PC-9 (cell line): ENCODE measurements around the gene C6orf15. TPM values are rescaled to one million over a fixed set of nuclear protein-coding genes. Genes with fewer than 3 reads are reported as not detected.

ENCODE experiments used
- BruUV-seq: library from RNA; stranded (reverse); fragments of 400-500 nt; replicated peaks from 2 replicates; lab custom pipeline; 2021; lab: Mats Ljungman, UMichigan
- CTCF ChIA-PET: fragments of 300-600 bp; sonication (Branson Sonifier 250); formaldehyde crosslinking; loops from one replicate; lab custom pipeline; 2022; ENCODE audit warnings: antibody characterized with exemption; lab: Charles Lee
- POLR2A ChIA-PET: fragments of 300-600 bp; sonication (Branson Sonifier 250); formaldehyde crosslinking; loops from one replicate; lab custom pipeline; 2022; ENCODE audit warnings: antibody characterized with exemption; ENCODE audit not compliant: unreplicated experiment; lab: Charles Lee
- DNase-seq, 2 experiments: peaks; one replicate each; pipeline versions ENCODE4 v3.0.0 to v3.0.0-alpha.2; 2015 to 2022; ENCODE audit warnings: mixed read lengths in 1 of 2
- H2AFZ ChIP-seq: fragments of 200-600 bp; sonication (generic); 2 replicates; pipeline ENCODE4 v1.8.1; 2017; ENCODE audit warnings: antibody characterized with exemption
- H3F3A ChIP-seq: fragments of 200-600 bp; sonication (generic); 2 replicates; pipeline ENCODE4 v1.8.1; 2017; ENCODE audit warnings: antibody characterized with exemption, mild to moderate bottlenecking, low read depth; ENCODE audit not compliant: insufficient read depth
- H3K27ac ChIP-seq: fragments of 200-600 bp; sonication (generic); 2 replicates; pipeline ENCODE4 v1.6.1; 2016; ENCODE audit warnings: mixed run types
- H3K27me3 ChIP-seq: fragments of 200-600 bp; sonication (generic); 2 replicates; pipeline ENCODE4 v1.6.1; 2016; ENCODE audit warnings: low read depth, mixed run types; ENCODE audit not compliant: insufficient read depth
- H3K36me3 ChIP-seq: fragments of 200-600 bp; sonication (generic); 2 replicates; pipeline ENCODE4 v1.6.1; 2016; ENCODE audit warnings: low read depth, mixed run types
- H3K4me1 ChIP-seq: fragments of 200-600 bp; sonication (generic); replicated peaks from 2 replicates; pipeline ENCODE4 v1.6.1; 2016; ENCODE audit warnings: mixed run types; ENCODE audit not compliant: insufficient read depth
- H3K4me2 ChIP-seq: fragments of 200-600 bp; sonication (generic); 2 replicates; pipeline ENCODE4 v1.6.1; 2017; ENCODE audit warnings: mixed run types
- H3K4me3 ChIP-seq: fragments of 200-600 bp; sonication (generic); 2 replicates; pipeline ENCODE4 v1.6.1; 2016; ENCODE audit warnings: mixed run types
- H3K79me2 ChIP-seq: fragments of 200-600 bp; sonication (generic); 2 replicates; pipeline ENCODE4 v1.6.1; 2017; ENCODE audit warnings: low read depth, mixed run types
- H3K9me2 ChIP-seq: fragments of 200-600 bp; sonication (generic); 2 replicates; pipeline ENCODE4 v1.8.1; 2017; ENCODE audit warnings: mild to moderate bottlenecking; ENCODE audit not compliant: insufficient read depth
- H3K9me3 ChIP-seq: fragments of 200-600 bp; sonication (generic); 2 replicates; pipeline ENCODE4 v1.8.1; 2016; ENCODE audit warnings: low read depth; ENCODE audit not compliant: insufficient read depth
- H4K20me1 ChIP-seq: fragments of 200-600 bp; sonication (generic); 2 replicates; pipeline ENCODE4 v1.8.1; 2017; ENCODE audit not compliant: insufficient read depth
- CTCF ChIP-seq: fragments of 200-600 bp; sonication (generic); conservative IDR thresholded peaks from 2 replicates; pipeline ENCODE4 v1.6.1; 2017; ENCODE audit warnings: mixed run types, antibody characterized with exemption, mild to moderate bottlenecking, moderate library complexity
- EZH2 ChIP-seq: fragments of 200-600 bp; sonication (generic); IDR thresholded peaks from 2 replicates; pipeline ENCODE4 v1.8.0; 2017; ENCODE audit warnings: antibody characterized with exemption, low read depth
- intact Hi-C: fragments of 100-400 bp; cut with micrococcal nuclease; formaldehyde crosslinking; loops from one replicate; pipeline ENCODE4 v1.10.0; 2022; ENCODE audit not compliant: unreplicated experiment
- total RNA-seq: library from RNA; stranded (reverse); gene quantifications from 2 replicates; pipeline ENCODE4 v1.2.3, GENCODE V29; 2021

C6orf15 gene
- total RNA-seq, 1 experiment from 2014 or later = 21.6 TPM

- no peaks in the 10 kb centered on the region for H3K79me2 ChIP-seq
- ChIA-PET CTCF (no interaction called here), POLR2A (no interaction called here)
- no peak overlapping the region for H3K4me2 ChIP-seq
- intact Hi-C loops = no loop called here
- no peaks in the 10 kb centered on the region for H4K20me1 ChIP-seq
- H3K36me3 ChIP-seq = no peaks in the 10 kb centered on the region
- no peak overlapping the region for H2AFZ ChIP-seq
- H3F3A ChIP-seq = peaks cover 6% of the 10 kb centered on the region; the same call in 1 of the 2 replicates
- no peak overlapping the region for H3K27ac ChIP-seq
- H3K9me3 ChIP-seq = no peaks in the 10 kb centered on the region
- no peak overlapping the region for H3K4me3 ChIP-seq
- no peaks in the 10 kb centered on the region for H3K9me2 ChIP-seq
- H3K27me3 ChIP-seq = no peaks in the 10 kb centered on the region
- DNase-seq = no peak
- H3K4me1 ChIP-seq = peaks cover 10% of the 10 kb centered on the region
- no TSS peak for BruUV-seq
- TF ChIP-seq CTCF (no peak), EZH2 (no peak)
These were observed 15.7 kb downstream of the C6orf15 start for GRCh38 chr6:31096656-31097055.

DNA sequence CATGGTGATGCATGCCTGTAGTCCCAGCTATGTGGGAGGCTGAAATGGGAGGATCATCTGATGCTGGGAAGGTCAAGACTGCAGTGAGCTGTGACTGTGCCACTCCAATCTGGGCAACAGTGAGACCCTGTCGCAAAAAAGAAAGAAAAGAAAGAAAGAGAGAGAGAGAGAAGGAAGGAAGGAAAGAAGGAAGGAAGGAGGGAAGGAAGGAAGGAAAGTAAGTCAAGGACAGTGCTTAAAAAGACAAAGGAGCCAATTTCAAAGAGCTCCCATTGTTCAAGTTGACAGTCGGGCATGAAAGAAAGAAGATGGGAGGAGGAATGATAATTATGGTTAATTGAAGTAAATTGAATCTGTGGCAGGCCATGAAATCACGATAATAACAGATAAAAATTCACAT is 16.2 kb downstream of the C6orf15 start:
- H3K79me2 ChIP-seq = no peaks in the 10 kb centered on the region
- peaks cover 10% of the 10 kb centered on the region; the same call in 1 of the 2 replicates for H3F3A ChIP-seq
- DNase-seq = no peak
- no peaks in the 10 kb centered on the region for H3K36me3 ChIP-seq
- ChIA-PET POLR2A (no interaction called here), CTCF (interaction anchor here (0.6 kb wide), 2 partner anchors 31 to 45 kb away, joined by 3 read pairs; no protein-coding TSS in a partner anchor)
- H3K4me1 ChIP-seq = peaks cover 10% of the 10 kb centered on the region
- H4K20me1 ChIP-seq = no peaks in the 10 kb centered on the region
- intact Hi-C loops = no loop called here
- no peaks in the 10 kb centered on the region for H3K27me3 ChIP-seq
- no peak overlapping the region for H3K4me3 ChIP-seq
- H3K9me3 ChIP-seq = no peaks in the 10 kb centered on the region
- no peak for TF ChIP-seq EZH2
- no peak for TF ChIP-seq CTCF
- BruUV-seq = no TSS peak
- H3K9me2 ChIP-seq = no peaks in the 10 kb centered on the region
- H3K27ac ChIP-seq = no peak overlapping the region
- H2AFZ ChIP-seq = no peak overlapping the region
- no peak overlapping the region for H3K4me2 ChIP-seq

DNA sequence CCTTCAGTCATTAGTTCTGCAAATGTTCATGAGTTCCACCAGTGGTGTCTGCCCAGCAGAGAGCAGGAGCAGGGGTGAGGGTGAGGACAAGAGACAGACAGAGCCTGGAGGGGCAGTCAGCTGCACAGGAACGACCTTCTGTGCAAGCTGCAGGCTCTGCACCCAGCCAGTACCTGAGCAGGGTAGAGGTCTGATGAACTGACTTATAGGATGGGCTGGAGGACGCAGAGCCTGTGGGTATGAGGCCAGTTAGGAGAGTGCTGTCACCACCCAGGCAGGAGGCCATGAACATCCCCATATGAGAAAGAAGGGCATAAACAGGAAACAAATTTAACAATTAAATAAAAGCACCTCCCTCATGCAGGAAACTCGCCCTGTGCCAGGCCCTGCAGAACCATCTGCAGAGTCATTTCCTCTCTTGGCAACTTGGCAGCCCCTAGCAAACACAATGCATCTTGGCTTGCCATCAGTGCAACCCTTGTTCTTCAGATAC is 17.9 kb downstream of the C6orf15 start:
- H3K27me3 ChIP-seq = no peaks in the 10 kb centered on the region
- no peaks in the 10 kb centered on the region for H3K9me3 ChIP-seq
- no peak overlapping the region for H3K27ac ChIP-seq
- peak in 1 of 2 experiments; percentile 31 for DNase-seq
- BruUV-seq = no TSS peak
- POLR2A ChIA-PET = no interaction called here
- intact Hi-C loops = no loop called here
- no peaks in the 10 kb centered on the region for H3K9me2 ChIP-seq
- no peak overlapping the region for H3K4me2 ChIP-seq
- H3K4me3 ChIP-seq = no peak overlapping the region
- no peak for TF ChIP-seq CTCF
- TF ChIP-seq EZH2 = no peak
- no peaks in the 10 kb centered on the region for H4K20me1 ChIP-seq
- no peaks in the 10 kb centered on the region for H3K36me3 ChIP-seq
- CTCF ChIA-PET = no interaction called here
- no peaks in the 10 kb centered on the region for H3K79me2 ChIP-seq
- no peak overlapping the region for H2AFZ ChIP-seq
- H3K4me1 ChIP-seq = peaks cover 10% of the 10 kb centered on the region
- H3F3A ChIP-seq = peaks cover 7% of the 10 kb centered on the region; the same call in 1 of the 2 replicates
